Measurements from ENCODE around the gene GLI3. TPM values are rescaled to one million over a fixed set of nuclear protein-coding genes. Genes with fewer than 3 reads are reported as not detected.

GLI3 gene
- total RNA-seq, 1 experiment from 2014 or later, result 45.0 TPM

DNA sequence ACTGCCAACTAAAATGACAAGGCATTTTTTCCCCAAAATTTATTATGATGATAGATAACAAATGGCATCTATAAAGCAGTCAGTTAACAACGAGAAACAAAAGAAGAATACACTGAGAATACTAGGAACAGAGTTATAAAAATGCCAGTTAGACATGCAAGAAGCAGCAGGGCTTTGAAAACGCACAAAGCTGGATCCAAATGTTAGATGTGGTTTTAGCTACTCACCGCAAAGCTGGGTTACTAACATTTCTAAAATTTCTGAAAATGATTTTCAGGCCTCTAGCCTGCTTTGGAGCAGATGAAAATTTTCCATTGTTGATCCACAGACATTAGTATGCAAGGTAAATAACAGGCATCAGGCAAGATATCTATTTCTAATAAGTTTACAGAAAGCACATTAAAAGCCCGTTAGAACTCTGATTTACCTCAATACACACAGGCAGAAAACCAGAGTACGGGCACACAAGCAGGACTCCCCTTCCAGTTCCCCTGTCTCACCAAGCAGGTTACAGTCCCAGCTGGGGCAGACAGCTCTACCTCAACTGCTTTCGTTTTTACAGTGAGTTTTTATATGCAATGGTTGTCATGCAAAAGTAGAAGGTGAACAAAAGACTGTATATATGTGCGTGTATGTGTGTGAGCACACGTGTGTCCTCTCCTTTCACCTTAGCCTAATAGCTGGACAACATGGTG, 37.9 kb downstream of the GLI3 start:
- Histone ChIP-seq H3K27me3 (ENCODE audit: insufficient read depth, low read length) (no peaks in the 10 kb centered on the region), H2BK12ac (ENCODE audit: insufficient read length, low read depth, low read length) (no peak overlapping the region), H2AFZ (ENCODE audit: low read length) (no peak overlapping the region), H3K18ac (ENCODE audit: insufficient read length, low read depth, low read length) (no peak overlapping the region), H2BK20ac (ENCODE audit: low read depth, low read length, poor library complexity, severe bottlenecking) (no peak overlapping the region), H2AK5ac (ENCODE audit: insufficient read length, low read length) (no peak overlapping the region), H3K4me1 (ENCODE audit: insufficient read depth, low read length) (0 out of 2 replicates have a peak, but pooled peaks cover 4% of the 10 kb centered on the region), H3K9ac (ENCODE audit: extremely low read depth, insufficient read length, low read length) (no peak overlapping the region), H3K56ac (ENCODE audit: insufficient read length, low read depth, low read length) (no peak overlapping the region), H4K8ac (replicated peaks; ENCODE audit: insufficient read length, low read depth, low read length) (no peak overlapping the region), H2BK15ac (ENCODE audit: low read depth, low read length) (no peak overlapping the region), H2BK120ac (ENCODE audit: low read depth, low read length, poor library complexity, severe bottlenecking) (no peak overlapping the region), H3K79me1 (ENCODE audit: insufficient read depth, low read depth, low read length, poor library complexity, severe bottlenecking) (no peaks in the 10 kb centered on the region), H3K23ac (ENCODE audit: insufficient read length, low read depth, low read length) (no peak overlapping the region), H3K9me3 (ENCODE audit: control insufficient read depth, low read depth, low read length) (no peaks in the 10 kb centered on the region), H4K20me1 (ENCODE audit: control insufficient read depth, insufficient read depth, insufficient read length) (no peaks in the 10 kb centered on the region), H3K4ac (ENCODE audit: low read depth, low read length) (no peak overlapping the region), H3K79me2 (ENCODE audit: insufficient read depth, low read length) (no peaks in the 10 kb centered on the region), H3K23me2 (ENCODE audit: insufficient read length, low read depth, low read length, poor library complexity, severe bottlenecking) (no peaks in the 10 kb centered on the region), H4K91ac (ENCODE audit: insufficient read length, low read depth, low read length) (no peak overlapping the region), H3K27ac (ENCODE audit: insufficient read length, low read depth, low read length) (no peak overlapping the region), H3K14ac (ENCODE audit: insufficient read depth, low read length) (no peak overlapping the region), H3K4me2 (ENCODE audit: insufficient read depth, insufficient read length, low read length) (no peak overlapping the region), H2BK5ac (ENCODE audit: insufficient read length, low read length) (no peak overlapping the region), H4K5ac (ENCODE audit: insufficient read length, low read depth, low read length) (no peak overlapping the region), H3T11ph (ENCODE audit: low read length) (no peak overlapping the region)
- peaks cover 2% of the 10 kb centered on the region; the same call in 1 of the 2 replicates for H3K27me3 Mint-ChIP-seq (ENCODE audit: low read depth)
- no peak for DNase-seq
- H3K4me1 Mint-ChIP-seq, result peaks cover 10 to 15% of the 10 kb centered on the region in 2 experiments
- H3K36me3 Mint-ChIP-seq (ENCODE audit: insufficient read depth in 1 of 3, low read depth in 3 of 3), result peaks cover 2 to 5% (median 3%) of the 10 kb centered on the region in 3 experiments; a peak in 5 of 7 replicates
- H3K27ac Mint-ChIP-seq, result no peak overlapping the region
- no peaks in the 10 kb centered on the region for H3K9me3 Mint-ChIP-seq
- H3K4me3 Mint-ChIP-seq, result no peak overlapping the region
- no CpG with 5 or more reads among the region's 8 CpGs for WGBS (ENCODE audit: extremely low coverage, insufficient read length, low lambda C conversion rate)
- TF ChIP-seq, protein P1, sequence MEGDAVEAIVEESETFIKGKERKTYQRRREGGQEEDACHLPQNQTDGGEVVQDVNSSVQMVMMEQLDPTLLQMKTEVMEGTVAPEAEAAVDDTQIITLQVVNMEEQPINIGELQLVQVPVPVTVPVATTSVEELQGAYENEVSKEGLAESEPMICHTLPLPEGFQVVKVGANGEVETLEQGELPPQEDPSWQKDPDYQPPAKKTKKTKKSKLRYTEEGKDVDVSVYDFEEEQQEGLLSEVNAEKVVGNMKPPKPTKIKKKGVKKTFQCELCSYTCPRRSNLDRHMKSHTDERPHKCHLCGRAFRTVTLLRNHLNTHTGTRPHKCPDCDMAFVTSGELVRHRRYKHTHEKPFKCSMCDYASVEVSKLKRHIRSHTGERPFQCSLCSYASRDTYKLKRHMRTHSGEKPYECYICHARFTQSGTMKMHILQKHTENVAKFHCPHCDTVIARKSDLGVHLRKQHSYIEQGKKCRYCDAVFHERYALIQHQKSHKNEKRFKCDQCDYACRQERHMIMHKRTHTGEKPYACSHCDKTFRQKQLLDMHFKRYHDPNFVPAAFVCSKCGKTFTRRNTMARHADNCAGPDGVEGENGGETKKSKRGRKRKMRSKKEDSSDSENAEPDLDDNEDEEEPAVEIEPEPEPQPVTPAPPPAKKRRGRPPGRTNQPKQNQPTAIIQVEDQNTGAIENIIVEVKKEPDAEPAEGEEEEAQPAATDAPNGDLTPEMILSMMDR (conservative IDR thresholded peaks at IDR 0.05), result no peak
